Upper lobe of left lung (tissue), 4 donors: Measurements from ENCODE around the gene DNTTIP2.

ENCODE experiments used
- EP300 ChIP-seq, 4 donors: sonication (generic); formaldehyde crosslinking; IDR thresholded peaks; one replicate each; pipeline ENCODE4 v1.5.1; 2017; ENCODE audit warnings: antibody characterized with exemption in 4 of 4, control low read depth in 2 of 4
- POLR2A ChIP-seq, 4 donors: fragments of 450-650 bp; IDR thresholded peaks; one replicate each; pipeline ENCODE4 v1.5.1; 2016 to 2017; ENCODE audit warnings: antibody characterized with exemption in 4 of 4, mild to moderate bottlenecking in 2 of 4
- POLR2AphosphoS5 ChIP-seq, 2 donors: sonication (generic); formaldehyde crosslinking; IDR thresholded peaks; one replicate each; pipeline ENCODE4 v1.5.1; 2017; ENCODE audit warnings: antibody characterized with exemption in 2 of 2
- TF ChIP-seq, protein P1 (sequence below), 6 experiments: fragments of 450-650 bp in 4 of 6; fragments of 200-600 bp in 2 of 6; sonication (generic) in 2 of 6; IDR thresholded peaks; one replicate each; pipeline ENCODE4 v1.5.1; 2016 to 2019; ENCODE audit warnings: antibody characterized with exemption in 6 of 6

DNA sequence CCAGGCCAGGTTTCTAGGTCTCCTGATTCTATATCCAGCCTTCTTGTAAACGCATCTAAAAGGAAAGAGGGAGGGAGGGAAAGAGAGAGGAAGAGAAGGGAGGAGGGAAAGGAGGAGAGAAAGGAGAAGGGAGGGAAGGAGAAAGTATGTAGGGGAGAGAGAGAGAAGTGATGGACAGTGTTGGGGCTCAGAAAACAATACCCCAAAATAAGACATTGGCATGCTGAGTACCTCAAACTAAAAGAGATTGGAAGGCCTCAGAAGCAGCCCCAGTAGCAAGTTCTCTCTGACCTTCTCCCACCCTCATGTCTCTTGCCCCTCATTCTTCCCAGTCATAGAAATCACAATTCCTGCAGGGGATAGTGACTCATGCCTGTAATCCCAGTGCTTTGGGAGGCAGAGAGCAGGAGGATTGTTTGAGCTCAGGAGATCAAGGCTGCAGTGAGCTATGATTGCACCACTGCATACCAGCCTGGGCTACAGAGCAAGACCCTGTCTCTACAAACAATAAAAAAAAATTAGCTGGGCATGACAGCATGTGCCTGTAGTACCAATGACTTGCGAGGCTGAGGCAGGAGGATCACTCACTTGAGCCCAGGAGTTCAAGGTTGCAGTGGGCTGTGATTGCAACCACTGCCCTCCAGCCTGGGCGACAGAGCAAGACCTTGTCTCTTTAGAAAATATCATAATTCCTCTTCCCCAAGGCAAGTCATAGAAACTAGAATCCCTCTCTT, 51.2 kb downstream of the DNTTIP2 start:
- TF ChIP-seq EP300 (IDR thresholded peaks at IDR 0.05): no peak
- no peak for TF ChIP-seq POLR2A (IDR thresholded peaks at IDR 0.05)
- TF ChIP-seq, protein P1, sequence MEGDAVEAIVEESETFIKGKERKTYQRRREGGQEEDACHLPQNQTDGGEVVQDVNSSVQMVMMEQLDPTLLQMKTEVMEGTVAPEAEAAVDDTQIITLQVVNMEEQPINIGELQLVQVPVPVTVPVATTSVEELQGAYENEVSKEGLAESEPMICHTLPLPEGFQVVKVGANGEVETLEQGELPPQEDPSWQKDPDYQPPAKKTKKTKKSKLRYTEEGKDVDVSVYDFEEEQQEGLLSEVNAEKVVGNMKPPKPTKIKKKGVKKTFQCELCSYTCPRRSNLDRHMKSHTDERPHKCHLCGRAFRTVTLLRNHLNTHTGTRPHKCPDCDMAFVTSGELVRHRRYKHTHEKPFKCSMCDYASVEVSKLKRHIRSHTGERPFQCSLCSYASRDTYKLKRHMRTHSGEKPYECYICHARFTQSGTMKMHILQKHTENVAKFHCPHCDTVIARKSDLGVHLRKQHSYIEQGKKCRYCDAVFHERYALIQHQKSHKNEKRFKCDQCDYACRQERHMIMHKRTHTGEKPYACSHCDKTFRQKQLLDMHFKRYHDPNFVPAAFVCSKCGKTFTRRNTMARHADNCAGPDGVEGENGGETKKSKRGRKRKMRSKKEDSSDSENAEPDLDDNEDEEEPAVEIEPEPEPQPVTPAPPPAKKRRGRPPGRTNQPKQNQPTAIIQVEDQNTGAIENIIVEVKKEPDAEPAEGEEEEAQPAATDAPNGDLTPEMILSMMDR (IDR thresholded peaks at IDR 0.05): no peak
- no peak for TF ChIP-seq POLR2AphosphoS5 (IDR thresholded peaks at IDR 0.05)
